ENCODE data around the gene PHF20. TPM values are rescaled to one million over a fixed set of nuclear protein-coding genes. Genes with fewer than 3 reads are reported as not detected.
"Not testable (repeated sequence)": the region's sequence is repeated elsewhere in the genome, so short reads cannot be mapped to it uniquely, and the experiment has no call there.

PHF20 gene
- total RNA-seq, 1 donor from 2014 or later, result 46.5 TPM

DNA sequence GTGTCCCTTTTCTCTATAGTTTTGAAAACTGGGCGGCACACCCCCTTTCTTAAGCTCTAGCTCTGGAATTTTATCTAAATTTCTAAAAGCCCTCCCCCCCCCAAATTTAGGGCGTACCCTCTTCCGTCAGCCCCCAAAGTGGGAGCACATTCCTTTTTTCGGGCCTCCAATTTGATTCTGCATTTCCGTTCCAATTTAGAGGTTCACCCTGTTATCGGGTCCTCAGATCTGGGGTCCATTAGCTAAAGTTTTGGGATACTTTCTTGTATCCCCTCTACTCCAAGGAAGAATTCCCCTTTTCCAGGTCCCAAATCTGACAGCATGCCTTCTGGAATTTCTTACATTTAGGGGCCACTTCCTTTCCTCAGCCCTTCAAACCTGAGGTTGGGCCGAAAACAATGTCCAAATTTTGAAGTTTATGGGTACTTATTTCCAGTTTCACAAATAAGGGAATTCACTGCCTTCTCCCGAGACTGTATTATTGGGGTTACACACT is 796 bp downstream of the PHF20 start:
- intact Hi-C loops (cut with micrococcal nuclease), result loop anchor here (1.0 to 5.0 kb wide), 4 partner anchors 30 to 1470 kb away; partner anchors contain the start of genes AHCY, ERGIC3, RBM39 and SCAND1

DNA sequence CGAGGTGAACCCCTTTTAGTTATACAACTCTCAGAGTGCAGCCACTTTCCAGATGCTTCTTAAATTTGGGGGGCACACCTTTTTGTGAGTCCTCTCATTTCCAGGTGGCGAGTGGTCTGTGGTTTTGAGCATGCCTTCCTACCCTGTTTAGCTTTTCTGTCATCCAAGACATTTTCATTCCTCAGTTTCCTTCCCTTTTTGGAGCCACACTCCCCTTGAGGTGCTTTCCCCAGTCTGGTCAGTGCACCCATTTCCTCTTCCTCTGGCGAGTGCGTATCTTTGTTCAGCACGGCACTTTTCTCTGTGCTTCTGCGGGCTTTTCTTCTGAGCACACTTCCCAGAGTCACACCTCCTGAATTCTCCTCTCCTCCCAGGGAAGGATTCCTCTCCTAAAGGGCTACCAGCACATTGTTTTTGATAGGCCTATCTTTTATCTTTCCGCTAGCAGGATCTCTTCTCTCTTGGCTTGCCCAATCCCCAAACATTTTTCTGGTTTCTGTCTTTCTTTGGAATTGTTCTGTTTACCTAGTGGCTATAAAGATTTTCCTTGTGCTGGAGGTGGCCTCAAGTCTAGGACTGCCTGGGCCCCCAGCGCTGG is 1.4 kb downstream of the PHF20 start:
- intact Hi-C loops (cut with micrococcal nuclease), result loop anchor here (2.0 to 5.0 kb wide), 3 partner anchors 182 to 1471 kb away; partner anchors contain the start of genes AHCY, ERGIC3 and SCAND1

DNA sequence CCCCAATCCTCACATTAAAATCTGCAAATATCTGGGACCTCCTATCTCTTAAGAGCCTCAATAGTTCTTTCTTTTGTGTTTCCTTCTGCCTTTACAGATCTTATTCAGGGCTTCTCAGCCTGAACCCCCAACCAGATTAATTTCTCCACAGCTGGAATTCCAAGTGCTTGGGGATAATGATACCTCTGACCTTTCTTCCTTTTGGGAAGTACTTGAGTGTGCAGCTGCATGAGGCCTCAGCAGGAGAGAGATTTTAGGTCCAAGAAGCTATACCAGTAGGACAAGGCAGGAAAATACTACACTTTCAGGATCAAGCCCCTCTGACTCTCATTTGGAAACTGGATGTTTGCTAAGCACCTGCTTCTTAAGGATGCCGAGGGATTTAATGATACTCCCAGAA is 2.6 kb downstream of the PHF20 start:
- intact Hi-C loops (cut with micrococcal nuclease), result loop anchor here (5.0 kb wide), 2 partner anchors 232 to 1472 kb away; partner anchors contain the start of genes AHCY and ERGIC3

DNA sequence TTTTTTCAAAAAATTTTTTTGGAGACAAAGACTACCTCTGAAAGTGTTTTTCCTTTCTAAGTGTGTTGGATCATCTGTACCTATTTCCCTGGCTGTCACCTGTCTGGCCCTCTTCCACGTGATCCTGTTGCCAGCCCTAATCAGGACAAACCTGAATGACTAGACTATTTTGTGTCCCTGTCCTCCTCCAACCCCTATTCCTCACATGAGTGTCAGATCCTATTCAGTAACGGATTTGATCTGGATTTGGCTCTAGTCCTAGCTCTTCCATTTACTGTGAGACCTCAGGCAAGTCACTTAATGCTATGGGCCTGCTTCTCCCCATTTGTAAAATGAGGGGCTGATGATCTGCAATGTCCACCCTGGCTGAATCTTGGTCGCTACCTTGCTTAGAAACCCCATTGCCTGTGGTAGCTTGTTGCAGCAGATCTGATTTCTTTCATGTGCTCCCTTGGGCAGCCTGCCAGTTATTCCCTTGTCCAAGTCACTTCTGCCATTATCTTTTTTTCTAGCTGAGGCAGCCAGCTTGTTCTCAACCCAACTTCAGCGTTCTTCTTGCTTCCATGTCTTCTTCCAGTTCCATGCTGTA is 4.8 kb downstream of the PHF20 start:
- intact Hi-C loops (cut with micrococcal nuclease), result no loop called here

DNA sequence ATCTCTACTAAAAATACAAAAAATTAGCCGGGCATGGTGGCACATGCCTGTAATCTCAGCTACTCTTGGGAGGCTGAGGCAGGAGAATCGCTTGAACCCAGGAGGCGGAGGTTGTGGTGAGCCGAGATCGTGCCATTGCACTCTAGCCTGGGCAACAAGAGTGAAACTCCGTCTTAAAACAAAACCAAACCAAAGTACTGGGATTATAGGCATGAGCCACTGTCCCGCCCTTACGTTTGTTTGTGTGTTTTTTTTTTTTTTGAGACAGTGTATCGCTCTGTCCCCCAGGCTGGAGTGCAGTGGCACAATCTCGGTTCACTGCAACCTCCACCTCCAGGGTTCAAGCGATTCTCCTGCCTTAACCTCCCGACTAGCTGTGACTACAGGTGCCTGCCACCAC is 12.0 kb downstream of the PHF20 start:
- intact Hi-C loops (cut with micrococcal nuclease), result not testable (repeated sequence)

DNA sequence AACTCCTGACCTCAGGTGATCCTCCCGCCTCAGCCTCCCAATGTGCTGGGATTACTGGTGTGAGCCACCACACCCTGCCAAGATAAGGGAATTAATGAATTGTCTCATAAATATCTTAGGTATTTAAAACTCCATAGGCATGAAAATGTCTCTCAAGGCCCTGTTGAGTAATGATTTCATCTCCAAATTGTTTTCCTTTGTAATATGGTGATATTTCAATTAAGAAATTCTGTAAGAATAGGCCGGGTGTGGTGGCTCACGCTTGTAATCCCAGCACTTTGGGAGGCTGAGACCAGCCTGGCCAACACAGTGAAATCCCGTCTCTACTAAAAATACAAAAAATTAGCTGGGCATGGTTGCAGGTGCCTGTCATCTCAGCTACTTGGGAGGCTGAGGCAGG is 13.7 kb downstream of the PHF20 start:
- intact Hi-C loops (cut with micrococcal nuclease), result not testable (repeated sequence)

DNA sequence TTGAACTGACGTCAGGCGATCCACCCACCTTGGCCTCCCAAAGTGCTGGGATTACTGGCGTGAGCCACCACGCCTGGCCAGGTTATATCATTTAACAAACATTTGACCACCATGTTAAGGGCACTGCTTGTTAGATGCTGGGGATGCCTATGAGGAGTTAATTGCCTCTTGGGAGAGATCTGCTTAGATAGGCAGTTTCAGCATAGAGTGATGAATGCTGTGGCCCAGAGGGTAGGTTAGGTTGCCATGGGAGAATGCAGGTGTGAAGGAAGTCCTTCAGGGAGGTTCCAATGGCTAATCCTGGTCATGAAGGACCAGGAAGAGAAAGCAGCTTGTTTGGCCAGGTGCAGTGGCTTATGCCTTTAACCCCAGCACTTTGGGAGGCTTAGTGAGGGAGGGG is 17.0 kb downstream of the PHF20 start:
- intact Hi-C loops (cut with micrococcal nuclease), result no loop called here

DNA sequence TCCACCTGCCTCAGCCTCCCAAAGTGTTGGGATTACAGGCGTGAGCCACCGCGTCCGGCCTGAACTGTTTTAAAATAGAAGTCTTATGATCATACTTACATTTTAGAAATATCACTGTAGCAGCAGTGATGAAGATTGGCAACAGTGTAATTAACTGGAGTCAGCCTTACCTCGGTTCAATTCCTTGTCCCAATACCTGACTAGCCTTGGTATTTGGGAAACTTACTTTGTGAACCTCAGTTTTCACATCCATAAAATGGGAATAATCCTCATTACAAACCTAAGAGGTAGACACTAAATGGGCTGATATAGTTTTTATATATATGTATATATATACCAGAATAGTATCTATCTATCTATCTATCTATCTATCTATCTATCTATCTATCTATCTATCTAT is 19.3 kb downstream of the PHF20 start:
- intact Hi-C loops (cut with micrococcal nuclease), result no loop called here

DNA sequence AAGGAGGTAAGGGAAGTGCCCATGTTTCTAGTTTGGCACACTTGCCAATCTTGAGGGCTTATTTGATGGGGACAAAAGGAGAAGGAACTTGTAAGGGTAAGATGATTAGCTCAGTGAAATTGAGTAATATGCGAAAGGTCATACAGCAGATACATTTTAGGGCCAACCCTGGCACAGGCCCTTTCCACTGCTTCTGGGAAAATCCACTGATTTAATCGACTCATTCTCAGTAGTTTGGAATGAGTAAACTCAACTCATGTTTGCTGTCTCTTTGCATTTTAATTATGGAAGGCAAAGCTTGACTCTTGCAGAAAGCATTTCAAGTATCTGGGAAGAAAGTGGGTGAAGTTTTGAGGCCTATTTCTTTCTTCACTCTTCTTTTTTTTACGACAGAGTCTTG is 20.0 kb downstream of the PHF20 start:
- intact Hi-C loops (cut with micrococcal nuclease), result no loop called here

DNA sequence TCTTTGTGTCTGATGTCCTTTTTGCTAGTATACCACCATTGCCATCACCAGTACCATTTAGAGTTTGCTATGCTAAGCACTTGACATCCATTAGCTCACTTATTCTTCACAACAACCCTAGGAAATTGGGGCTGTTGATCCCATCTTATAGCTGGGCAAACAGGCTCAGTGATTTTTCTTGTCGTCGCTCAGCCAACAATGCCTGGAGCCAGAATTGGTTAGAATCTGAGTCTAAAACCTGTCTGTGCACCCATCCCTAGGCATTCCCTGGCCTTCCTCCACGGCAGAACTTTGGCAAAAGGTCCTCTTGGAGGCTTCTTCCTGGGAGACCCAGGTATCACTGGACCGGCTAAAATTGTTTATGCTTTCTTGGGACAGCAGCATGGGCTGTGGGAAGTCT is 20.9 kb downstream of the PHF20 start:
- intact Hi-C loops (cut with micrococcal nuclease), result no loop called here

DNA sequence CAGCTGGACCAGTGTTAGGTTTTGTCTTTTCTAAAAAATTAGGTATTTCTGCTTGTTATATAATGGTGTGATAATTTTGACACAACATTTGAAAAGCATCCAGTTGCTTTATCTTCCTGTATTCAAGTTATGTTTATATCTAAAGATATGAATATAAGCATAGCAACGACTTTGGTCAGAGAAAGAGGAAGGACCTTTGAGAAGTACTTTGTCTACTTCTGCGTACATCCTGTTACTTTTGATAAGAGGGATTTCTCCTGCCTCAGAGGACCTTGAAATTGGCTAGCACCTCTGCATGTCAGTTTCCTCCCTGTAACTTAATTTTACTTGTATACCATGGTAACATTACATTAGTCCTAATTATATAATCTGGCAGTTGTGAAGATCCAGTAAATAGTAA is 24.8 kb downstream of the PHF20 start:
- intact Hi-C loops (cut with micrococcal nuclease), result no loop called here

DNA sequence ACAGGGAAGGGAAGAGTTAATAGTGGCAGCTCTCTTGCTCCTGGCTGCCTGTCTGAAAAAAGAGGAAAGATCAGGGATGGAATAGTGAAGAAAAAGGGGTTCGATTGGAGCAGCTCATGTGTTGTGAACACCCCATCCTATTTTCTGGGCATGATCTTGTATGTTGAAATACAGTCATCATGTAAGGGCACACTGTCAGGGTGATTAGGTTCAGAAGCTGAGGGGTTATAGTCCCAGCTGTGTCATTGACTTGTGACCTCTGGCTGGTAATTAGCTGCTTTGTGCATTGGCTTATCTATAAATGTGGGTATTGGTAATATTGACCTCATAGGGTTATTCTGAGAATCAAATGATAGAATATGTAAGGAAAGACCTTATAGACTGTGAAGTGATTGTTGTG is 30.1 kb downstream of the PHF20 start:
- intact Hi-C loops (cut with micrococcal nuclease), result no loop called here

DNA sequence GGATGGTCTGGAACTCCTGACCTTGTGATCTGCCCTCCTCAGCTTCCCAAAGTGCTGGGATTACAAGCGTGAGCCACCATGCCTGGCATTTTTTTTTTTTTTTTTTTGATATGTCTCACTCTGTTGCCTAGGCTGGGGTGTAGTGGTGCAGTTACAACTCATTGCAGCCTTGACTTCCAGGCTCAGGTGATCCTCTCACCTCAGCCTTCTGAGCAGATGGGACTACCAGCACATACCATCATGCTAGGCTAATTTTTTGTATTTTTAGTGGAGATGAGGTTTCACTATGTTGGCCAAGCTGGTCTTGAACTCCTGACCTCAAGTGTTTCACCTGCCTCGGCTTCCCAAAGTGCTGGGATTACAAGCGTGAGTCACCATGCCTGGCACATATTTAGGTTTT is 34.3 kb downstream of the PHF20 start:
- intact Hi-C loops (cut with micrococcal nuclease), result no loop called here

DNA sequence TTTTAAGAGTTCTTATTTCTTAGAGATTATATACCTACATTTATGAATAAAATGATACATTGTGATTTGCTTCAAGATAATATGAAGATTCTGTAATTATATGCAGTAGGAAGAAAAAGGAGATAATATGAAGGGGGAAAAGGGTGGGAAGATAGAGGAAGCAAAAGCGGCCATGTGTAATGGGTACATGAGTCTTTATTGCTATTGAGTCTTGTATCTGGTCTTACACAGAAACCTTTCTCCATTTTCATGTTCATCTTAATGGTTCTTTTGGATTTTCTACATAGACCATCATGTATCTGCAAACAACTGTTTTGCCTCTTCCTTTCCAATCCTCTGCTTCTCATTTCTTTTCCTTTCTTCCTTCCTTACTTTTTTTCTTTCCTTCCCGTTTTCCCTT is 36.1 kb downstream of the PHF20 start:
- intact Hi-C loops (cut with micrococcal nuclease), result no loop called here

DNA sequence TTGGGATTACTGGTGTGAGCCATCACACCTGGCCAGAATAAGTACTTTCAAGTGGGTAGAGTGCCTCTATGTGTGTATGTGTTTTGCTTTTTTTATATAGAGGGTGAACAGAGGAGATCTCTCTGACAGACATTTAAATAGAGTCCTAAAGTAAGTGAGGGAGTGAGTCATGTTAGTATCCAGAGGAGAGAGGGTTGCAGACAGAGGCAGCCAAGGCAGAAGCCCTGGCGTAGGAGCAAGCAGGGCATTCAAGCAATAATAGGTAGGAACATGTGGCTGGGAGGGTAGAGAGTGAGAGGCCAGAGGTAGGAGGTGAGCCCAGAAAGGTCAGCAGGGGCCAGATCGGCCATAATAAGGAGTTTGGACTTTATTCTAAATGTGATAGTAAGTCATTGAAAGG is 48.9 kb downstream of the PHF20 start:
- intact Hi-C loops (cut with micrococcal nuclease), result no loop called here

DNA sequence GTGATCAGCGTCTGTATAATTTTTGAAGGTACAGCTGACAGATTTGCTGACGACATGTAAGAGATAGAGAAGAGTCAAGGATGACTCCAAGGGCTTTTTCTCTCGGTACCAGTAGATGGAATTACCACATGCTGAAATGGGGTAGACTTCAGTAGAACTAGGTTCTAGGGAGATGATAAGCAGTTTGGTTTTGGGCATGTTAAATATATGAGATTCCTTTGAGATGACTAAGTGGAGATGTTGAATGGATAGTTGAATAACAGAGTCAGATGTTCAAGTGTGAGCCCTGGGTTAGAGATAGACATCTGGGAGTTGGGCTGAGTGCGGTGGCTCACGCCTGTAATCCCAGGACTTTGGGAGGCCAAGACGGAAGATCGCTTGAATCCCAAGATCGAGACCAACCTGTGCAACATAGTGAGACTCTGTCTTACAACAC is 50.0 kb downstream of the PHF20 start:
- intact Hi-C loops (cut with micrococcal nuclease), result no loop called here

DNA sequence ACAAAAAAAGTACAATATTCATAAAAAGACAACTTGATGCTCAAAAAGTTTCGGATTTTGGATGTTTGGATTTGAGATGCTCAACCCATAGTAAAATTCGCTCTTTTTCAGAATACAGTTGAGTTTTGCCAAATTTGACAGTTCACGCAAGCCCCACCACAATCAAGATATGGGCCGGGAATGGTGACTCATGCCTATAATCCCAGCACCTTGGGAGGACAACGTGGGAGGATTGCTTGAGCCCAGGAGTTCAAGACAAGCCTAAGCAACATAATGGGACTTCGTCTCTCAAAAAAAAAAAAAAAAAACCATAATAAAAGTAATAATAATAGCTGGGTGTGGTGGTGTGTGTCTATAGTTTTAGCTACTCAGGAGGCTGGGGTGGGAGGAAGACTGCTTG is 51.3 kb downstream of the PHF20 start:
- intact Hi-C loops (cut with micrococcal nuclease), result no loop called here

DNA sequence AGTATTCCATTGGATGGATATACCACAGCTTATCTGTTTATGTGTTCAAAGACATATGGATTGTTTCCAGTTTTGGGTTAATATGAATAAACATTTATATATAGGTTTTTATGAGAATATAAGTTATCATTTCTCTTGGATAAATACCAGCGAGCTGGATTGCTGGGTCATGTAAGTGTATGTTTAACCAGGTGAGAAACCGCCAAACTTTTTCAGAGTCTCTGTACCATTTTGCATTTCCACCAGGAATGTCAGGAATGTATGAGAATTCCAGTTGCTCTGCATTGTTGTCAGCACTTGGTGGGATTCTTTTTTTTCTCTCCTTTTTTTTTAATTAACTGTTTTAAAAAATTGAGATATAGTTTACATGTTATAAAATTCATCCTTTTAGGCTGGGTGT is 52.1 kb downstream of the PHF20 start:
- intact Hi-C loops (cut with micrococcal nuclease), result no loop called here

DNA sequence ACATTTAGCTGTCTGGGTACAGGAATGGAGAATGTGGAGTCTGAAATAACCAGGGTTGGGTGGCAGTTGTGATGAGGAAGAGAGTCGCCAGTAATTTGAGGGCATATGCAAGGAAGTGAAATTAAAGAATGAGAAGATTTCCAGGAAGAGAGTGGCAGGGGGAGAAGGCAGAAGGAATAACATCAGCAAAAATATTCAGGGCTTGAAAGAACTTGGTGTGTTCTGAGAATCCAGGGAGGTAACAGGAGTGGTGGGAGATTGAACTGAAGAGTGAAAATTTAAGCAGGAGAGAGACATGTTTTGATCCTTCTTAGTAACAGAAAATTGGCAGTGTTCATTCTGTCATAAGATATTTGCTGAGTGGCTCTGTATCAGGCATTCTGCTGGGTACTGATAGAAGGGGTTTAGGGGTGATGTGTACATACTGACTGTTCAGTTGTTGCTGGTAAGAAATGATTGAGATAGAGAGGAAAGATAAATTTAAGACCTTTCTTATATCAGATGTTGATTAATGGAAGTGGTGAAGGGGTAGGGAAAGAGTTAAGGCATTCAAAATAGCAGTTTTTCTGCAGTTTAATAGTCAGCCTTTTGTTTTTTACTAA is 54.7 kb downstream of the PHF20 start:
- intact Hi-C loops (cut with micrococcal nuclease), result no loop called here

DNA sequence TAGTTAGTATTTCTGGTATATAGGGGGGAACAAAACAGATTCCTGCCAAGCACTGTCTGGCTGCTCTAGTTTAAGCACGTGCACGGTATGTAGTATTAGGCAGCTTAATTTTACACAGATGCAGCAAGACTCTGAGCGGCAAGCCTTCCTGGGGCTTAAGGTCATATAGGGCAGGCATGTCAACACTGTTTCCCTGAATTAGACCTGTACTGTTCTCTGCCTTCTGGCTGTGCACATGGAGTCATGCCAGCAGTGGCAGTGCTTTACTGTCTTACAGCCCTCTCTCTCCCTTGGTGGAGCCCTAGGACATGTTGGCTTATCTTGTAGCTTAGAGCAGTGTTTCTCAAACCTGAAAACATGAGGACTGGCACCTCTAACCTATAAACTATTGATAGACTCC is 56.6 kb downstream of the PHF20 start:
- intact Hi-C loops (cut with micrococcal nuclease), result no loop called here

DNA sequence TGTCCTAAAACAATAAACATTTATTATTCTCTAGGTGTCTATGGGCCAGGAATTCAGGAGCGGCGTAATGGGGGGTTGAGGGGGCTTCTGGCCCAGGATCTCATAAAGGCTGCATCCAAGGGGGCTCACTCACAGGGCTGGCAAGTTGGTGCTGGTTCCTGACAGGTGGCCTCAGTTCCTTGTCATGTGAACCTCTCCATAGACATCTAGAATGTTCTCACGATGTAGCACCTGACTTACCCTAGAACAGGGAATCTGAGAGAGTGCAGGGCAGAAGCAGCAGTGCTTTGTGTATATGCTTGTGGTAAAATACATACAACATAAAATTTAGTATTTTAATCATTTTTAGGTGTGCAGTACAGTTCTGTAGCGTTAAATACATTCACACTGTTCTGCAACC is 57.1 kb downstream of the PHF20 start:
- intact Hi-C loops (cut with micrococcal nuclease), result no loop called here

DNA sequence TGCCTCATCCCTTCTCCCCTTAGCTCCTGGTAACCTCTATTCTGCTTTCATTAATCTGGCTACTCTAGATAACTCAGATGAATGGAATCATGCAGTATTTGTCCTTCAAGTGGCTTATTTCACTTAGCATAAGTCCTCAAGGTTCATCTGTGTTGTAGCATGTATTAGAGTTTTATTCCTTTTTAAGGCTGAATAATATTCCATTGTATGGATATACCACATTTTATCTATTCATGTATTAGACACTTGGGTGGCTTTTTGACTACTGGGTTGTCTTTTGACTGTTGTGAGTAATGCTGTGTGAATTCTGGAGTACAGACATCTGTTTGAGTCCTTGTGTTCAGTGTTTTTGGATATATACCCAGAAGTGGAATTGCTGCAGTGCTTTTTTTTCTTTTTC is 58.4 kb downstream of the PHF20 start:
- intact Hi-C loops (cut with micrococcal nuclease), result no loop called here

DNA sequence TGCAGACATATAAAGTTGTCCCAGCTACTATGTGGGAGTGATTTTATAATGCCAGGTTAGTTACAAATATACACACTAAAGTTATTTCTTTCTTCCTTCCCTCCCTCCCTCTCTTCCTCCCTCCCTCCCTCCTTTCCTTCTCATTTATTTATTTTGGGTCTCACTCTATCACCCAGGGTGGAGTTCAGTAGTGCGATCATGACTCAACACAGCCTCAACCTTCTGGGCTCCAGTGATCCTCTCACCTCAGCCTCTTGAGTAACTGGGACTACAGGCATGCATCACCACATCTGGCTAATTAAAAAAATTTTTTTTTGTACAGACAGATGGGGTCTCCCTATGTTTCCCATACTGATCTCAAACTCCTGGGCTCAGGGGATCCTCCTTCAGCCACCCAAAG is 59.2 kb downstream of the PHF20 start:
- intact Hi-C loops (cut with micrococcal nuclease), result no loop called here

Measured in T-helper 2 cell treated with Interferon-gamma antibody and Interleukin-4, amounts not matched to agents 100 ng/mL and 5 ng/mL, for 36 hours (primary cell).